Left renal cortex interstitium (tissue), 4 donors: ENCODE measurements around the gene KLHL42. TPM values are rescaled to one million over a fixed set of nuclear protein-coding genes. Genes with fewer than 3 reads are reported as not detected.

Experiments used
- DNase-seq, 4 donors: peaks; one replicate each; pipeline ENCODE4 v3.0.0-alpha.2; 2013; ENCODE audit warnings: low read depth in 4 of 4, low spot score in 2 of 4, missing footprints in 1 of 4
- polyA plus RNA-seq, 4 donors: library from polyadenylated mRNA; unstranded; fragments of 120-200 nt; gene quantifications; one replicate each; pipeline ENCODE4 v1.2.1, GENCODE V29; 2013; ENCODE audit not compliant: insufficient read length in 4 of 4

KLHL42 gene
- polyA plus RNA-seq, 4 donors, result 27.7 to 43.5 (median 36.2) TPM

- DNase-seq, result no peak
Observed at GRCh38 chr12:27851311-27851710, 71.3 kb downstream of the KLHL42 start.

DNA sequence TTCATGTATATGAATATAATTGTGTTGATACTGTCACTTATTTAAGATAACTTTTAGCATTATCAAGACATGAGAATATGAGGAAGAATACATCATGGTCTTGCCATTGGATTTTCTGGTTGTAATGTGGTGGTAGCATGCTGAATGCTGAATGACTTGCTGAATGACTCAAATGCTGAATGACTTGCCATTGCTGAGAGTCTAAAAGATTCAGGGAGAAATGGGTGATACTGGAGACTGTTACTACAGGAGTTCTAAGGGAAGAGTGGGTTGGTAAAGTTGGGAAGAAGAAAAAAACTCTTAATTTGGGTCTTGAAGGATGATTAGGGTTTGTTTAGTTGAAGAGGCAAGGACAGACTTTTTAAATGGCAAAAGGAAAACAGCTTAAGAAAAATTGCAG is 72.1 kb downstream of the KLHL42 start:
- DNase-seq, result no peak

Other genes with a start within 250 kb of the KLHL42 start
- 1 to 10 TPM; 1.6 to 3.6 (median 2.5) TPM for gene REP15, start 83.8 kb upstream of the KLHL42 start, polyA plus RNA-seq
- 10 to 100 TPM; 67.1 to 90.6 (median 79.9) TPM for gene MRPS35, start 69.4 kb upstream of the KLHL42 start, polyA plus RNA-seq
- gene MANSC4, start within 50 bp of the KLHL42 start, polyA plus RNA-seq, result under 1 TPM in 3 of 4 donors, not detected in 1; 0.21 to 0.73 (median 0.39) TPM
- 1 to 10 TPM in 2 of 4 donors, under 1 TPM in 2; 0.52 to 1.3 (median 0.96) TPM for gene PTHLH, start 192.5 kb downstream of the KLHL42 start, polyA plus RNA-seq